ENCODE results near the gene FANCC.

DNA sequence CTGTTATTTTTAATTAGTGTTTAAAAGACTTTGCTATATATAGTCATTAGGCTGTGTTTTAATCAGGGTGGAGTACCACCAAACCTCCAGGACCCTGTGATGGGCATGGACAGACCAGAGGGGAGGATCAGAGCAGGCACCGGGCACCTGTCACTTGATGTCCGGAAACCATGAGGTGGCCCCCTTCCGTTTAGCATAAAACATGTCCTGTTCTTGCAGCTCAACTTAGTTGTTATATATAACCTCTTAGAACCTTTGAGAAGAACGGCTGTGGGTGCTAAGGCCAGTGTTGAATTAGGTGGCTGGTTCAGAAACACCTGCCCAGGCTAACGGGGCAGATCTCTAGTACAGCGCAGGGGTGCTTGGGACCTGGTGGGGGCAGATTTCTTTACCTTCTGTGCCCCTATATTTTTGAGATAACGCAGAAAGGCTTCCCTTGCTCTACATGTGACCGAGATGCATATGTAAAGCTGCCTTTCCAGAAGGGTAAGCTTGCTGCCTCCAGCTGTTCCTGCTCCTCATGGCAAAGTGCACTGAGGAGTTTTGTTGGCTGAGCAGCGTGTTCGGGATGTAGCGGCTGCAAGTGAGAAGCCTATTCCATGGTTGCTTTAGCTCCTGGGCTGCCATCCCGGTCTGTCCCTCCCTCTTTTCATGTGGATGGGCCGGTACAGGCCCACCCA is 255.5 kb downstream of the FANCC start:
- TF ChIP-seq, protein P1, sequence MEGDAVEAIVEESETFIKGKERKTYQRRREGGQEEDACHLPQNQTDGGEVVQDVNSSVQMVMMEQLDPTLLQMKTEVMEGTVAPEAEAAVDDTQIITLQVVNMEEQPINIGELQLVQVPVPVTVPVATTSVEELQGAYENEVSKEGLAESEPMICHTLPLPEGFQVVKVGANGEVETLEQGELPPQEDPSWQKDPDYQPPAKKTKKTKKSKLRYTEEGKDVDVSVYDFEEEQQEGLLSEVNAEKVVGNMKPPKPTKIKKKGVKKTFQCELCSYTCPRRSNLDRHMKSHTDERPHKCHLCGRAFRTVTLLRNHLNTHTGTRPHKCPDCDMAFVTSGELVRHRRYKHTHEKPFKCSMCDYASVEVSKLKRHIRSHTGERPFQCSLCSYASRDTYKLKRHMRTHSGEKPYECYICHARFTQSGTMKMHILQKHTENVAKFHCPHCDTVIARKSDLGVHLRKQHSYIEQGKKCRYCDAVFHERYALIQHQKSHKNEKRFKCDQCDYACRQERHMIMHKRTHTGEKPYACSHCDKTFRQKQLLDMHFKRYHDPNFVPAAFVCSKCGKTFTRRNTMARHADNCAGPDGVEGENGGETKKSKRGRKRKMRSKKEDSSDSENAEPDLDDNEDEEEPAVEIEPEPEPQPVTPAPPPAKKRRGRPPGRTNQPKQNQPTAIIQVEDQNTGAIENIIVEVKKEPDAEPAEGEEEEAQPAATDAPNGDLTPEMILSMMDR (conservative IDR thresholded peaks at IDR 0.05; ENCODE audit: low read depth, low read length): no peak
- no peak for TF ChIP-seq EZH2 (IDR thresholded peaks at IDR 0.05; ENCODE audit: borderline replicate concordance, low read depth, low read length, poor library complexity, severe bottlenecking)
